IMR-90 (cell line): ENCODE data around the gene NUBPL. TPM values are rescaled to one million over a fixed set of nuclear protein-coding genes. Genes with fewer than 3 reads are reported as not detected.

Experiments
- ATAC-seq: fragments of 200-7000 bp; cut with Tn5 transposase; 2 replicates; pipeline ENCODE4 v1.9.1; 2020; ENCODE audit warnings: low read depth, mild to moderate bottlenecking, moderate library complexity
- BruUV-seq: library from RNA; stranded (reverse); fragments of 400-500 nt; replicated peaks from 2 replicates; lab custom pipeline; 2021; lab: Mats Ljungman, UMichigan
- CTCF ChIA-PET: fragments of 300-600 bp; formaldehyde crosslinking; extraction: SDS; loops from one replicate; lab custom pipeline; 2021; ENCODE audit warnings: antibody characterized with exemption; lab: Yijun Ruan, JAX
- POLR2A ChIA-PET: fragments of 300-600 bp; sonication (Branson Sonifier 250); formaldehyde crosslinking; loops from one replicate; lab custom pipeline; 2022; ENCODE audit warnings: antibody characterized with exemption; ENCODE audit not compliant: unreplicated experiment; lab: Charles Lee
- DNase-seq: peaks from one replicate; pipeline ENCODE4 v3.0.0; 2013
- H2AFZ ChIP-seq: replicated peaks from 2 replicates; pipeline ENCODE3; 2013; ENCODE audit warnings: low read length, mild to moderate bottlenecking; ENCODE audit not compliant: poor library complexity
- H2AK5ac ChIP-seq: 2 replicates; pipeline ENCODE4 v1.6.1; 2013; ENCODE audit warnings: low read depth, low read length, inconsistent platforms
- H2AK9ac ChIP-seq: replicated peaks from 2 replicates; pipeline ENCODE3; 2013; ENCODE audit warnings: mild to moderate bottlenecking, low read depth, low read length, moderate library complexity; ENCODE audit not compliant: poor library complexity
- H2BK120ac ChIP-seq: 2 replicates; pipeline ENCODE4 v1.6.1; 2013; ENCODE audit warnings: low read depth, low read length, inconsistent platforms
- H2BK15ac ChIP-seq: 3 replicates; pipeline ENCODE4 v1.6.1; 2013; ENCODE audit warnings: low read depth, low read length, inconsistent platforms
- H2BK20ac ChIP-seq: 2 replicates; pipeline ENCODE4 v1.6.1; 2013; ENCODE audit warnings: low read depth, mild to moderate bottlenecking, inconsistent platforms, low read length, moderate library complexity
- H2BK5ac ChIP-seq: 2 replicates; pipeline ENCODE4 v1.6.1; 2013; ENCODE audit warnings: mild to moderate bottlenecking, low read depth, low read length, inconsistent platforms; ENCODE audit not compliant: poor library complexity, severe bottlenecking
- H3K14ac ChIP-seq: replicated peaks from 2 replicates; pipeline ENCODE4 v1.6.1; 2013; ENCODE audit warnings: low read depth, low read length, inconsistent platforms
- H3K18ac ChIP-seq: 2 replicates; pipeline ENCODE4 v1.6.1; 2013; ENCODE audit warnings: low read depth, low read length, control low read depth
- H3K23ac ChIP-seq: 2 replicates; pipeline ENCODE4 v1.6.1; 2013; ENCODE audit warnings: low read depth, low read length, inconsistent platforms
- H3K27ac ChIP-seq: 2 replicates; pipeline ENCODE4 v1.5.1; 2013; ENCODE audit warnings: mild to moderate bottlenecking, control low read depth, low read length; ENCODE audit not compliant: insufficient read depth
- H3K27me3 ChIP-seq: 2 replicates; pipeline ENCODE4 v1.6.1; 2013; ENCODE audit warnings: low read length; ENCODE audit not compliant: control insufficient read depth, insufficient read depth
- H3K36me3 ChIP-seq: 2 replicates; pipeline ENCODE4 v1.6.1; 2013; ENCODE audit warnings: low read length, mixed read lengths; ENCODE audit not compliant: control insufficient read depth, insufficient read depth
- H3K4ac ChIP-seq: 2 replicates; pipeline ENCODE4 v1.6.1; 2013; ENCODE audit warnings: low read depth, low read length, inconsistent platforms
- H3K4me1 ChIP-seq: 2 replicates; pipeline ENCODE4 v1.6.1; 2013; ENCODE audit warnings: low read length, mixed read lengths; ENCODE audit not compliant: control insufficient read depth, insufficient read depth
- H3K4me2 ChIP-seq: 2 replicates; pipeline ENCODE4 v1.6.1; 2013; ENCODE audit warnings: low read depth, mild to moderate bottlenecking, control low read depth, low read length, moderate library complexity
- H3K4me3 ChIP-seq: 2 replicates; pipeline ENCODE4 v1.5.1; 2013; ENCODE audit warnings: low read depth, mild to moderate bottlenecking, control low read depth, low read length, moderate library complexity; ENCODE audit not compliant: insufficient read depth
- H3K56ac ChIP-seq: 2 replicates; pipeline ENCODE4 v1.6.1; 2013; ENCODE audit warnings: low read length, inconsistent platforms; ENCODE audit not compliant: insufficient read depth; ENCODE audit errors: extremely low read depth
- H3K79me1 ChIP-seq, 2 experiments: 2 replicates each; pipeline ENCODE4 v1.6.1; 2013; ENCODE audit warnings: low read length in 2 of 2, inconsistent platforms in 1 of 2, low read depth in 1 of 2
- H3K9ac ChIP-seq: 2 replicates; pipeline ENCODE4 v1.6.1; 2013; ENCODE audit warnings: low read depth, low read length, control low read depth
- H3K9me1 ChIP-seq: 2 replicates; pipeline ENCODE4 v1.6.1; 2013; ENCODE audit warnings: low read length, inconsistent platforms; ENCODE audit not compliant: insufficient read depth
- H3K9me3 ChIP-seq: 2 replicates; pipeline ENCODE4 v1.6.1; 2013; ENCODE audit warnings: low read length; ENCODE audit not compliant: control insufficient read depth, insufficient read depth
- H4K20me1 ChIP-seq: 2 replicates; pipeline ENCODE4 v1.6.1; 2013; ENCODE audit warnings: low read length, inconsistent platforms; ENCODE audit not compliant: insufficient read depth
- H4K5ac ChIP-seq: 2 replicates; pipeline ENCODE4 v1.6.1; 2013; ENCODE audit warnings: mild to moderate bottlenecking, low read depth, low read length, control low read depth
- H4K8ac ChIP-seq, 2 experiments: 2 replicates each; pipeline ENCODE4 v1.6.1; 2013; ENCODE audit warnings: low read depth in 2 of 2, low read length in 2 of 2, control low read depth in 1 of 2, inconsistent platforms in 1 of 2
- H4K91ac ChIP-seq: 2 replicates; pipeline ENCODE4 v1.6.1; 2013; ENCODE audit warnings: low read depth, low read length, inconsistent platforms; ENCODE audit not compliant: insufficient read depth
- BHLHE40 ChIP-seq: fragments of 150-350 bp; IDR thresholded peaks from 2 replicates; pipeline ENCODE4 v1.6.1; 2016; ENCODE audit warnings: mild to moderate bottlenecking, low read depth, low read length
- FOS ChIP-seq: fragments of 150-350 bp; IDR thresholded peaks from 2 replicates; pipeline ENCODE4 v1.6.1; 2016; ENCODE audit warnings: low read depth, low read length
- WGBS, 2 experiments: methylation state at CpG; one replicate each; pipeline versions ENCODE4 v1.1.5 to v1.1.7; 2013; ENCODE audit warnings: missing lambda C conversion rate in 2 of 2; ENCODE audit not compliant: insufficient read length in 1 of 2; ENCODE audit errors: extremely low coverage in 2 of 2; 5-methylcytosine and 5-hydroxymethylcytosine counted together
- dilution Hi-C: fragments of 300-500 bp; cut with HindIII; formaldehyde crosslinking; loops from one replicate; pipeline ENCODE4 v1.14.3; 2018; ENCODE audit warnings: low sequenced_read_pairs; ENCODE audit not compliant: unreplicated experiment
- in situ Hi-C: fragments of 300-500 bp; cut with MboI; formaldehyde crosslinking; loops from 3 replicates; pipeline ENCODE4 v1.14.3; 2019; ENCODE audit warnings: low sequenced_read_pairs, inconsistent platforms, mixed read lengths
- intact Hi-C: fragments of 100-400 bp; cut with micrococcal nuclease; formaldehyde crosslinking; loops from 2 replicates; pipeline ENCODE4 v1.10.0; 2022
- polyA plus RNA-seq, 3 experiments: library from polyadenylated mRNA; depleted of rRNA; stranded (reverse); fragments of >200 nt; gene quantifications; 2 replicates each; pipeline ENCODE4 v1.2.3, GENCODE V29; 2012; ENCODE audit warnings: low replicate concordance in 1 of 3
- total RNA-seq: library from RNA; depleted of rRNA; stranded (reverse); fragments of >200 nt; gene quantifications from 2 replicates; pipeline ENCODE4 v1.2.3, GENCODE V29; 2012

Gene NUBPL
- total and polyA plus RNA-seq, 2 of the 4 experiments (the other 2 are of a cell fraction) = 5.4 to 11.5 TPM

- Histone ChIP-seq H3K14ac (no peak overlapping the region), H2BK20ac (no peak overlapping the region), H3K27ac (no peak overlapping the region), H3K4ac (no peak overlapping the region), H3K18ac (no peak overlapping the region), H3K4me2 (no peak overlapping the region; the same call in 1 of the 2 replicates), H3K4me1 (0 out of 2 replicates have a peak, but pooled peaks cover 2% of the 10 kb centered on the region), H3K23ac (no peak overlapping the region), H2BK15ac (no peak overlapping the region), H3K56ac (no peak overlapping the region), H4K5ac (no peak overlapping the region), H3K9me3 (no peaks in the 10 kb centered on the region), H2AFZ (no peak overlapping the region), H2BK120ac (no peak overlapping the region), H4K8ac (no peak overlapping the region), H3K36me3 (no peaks in the 10 kb centered on the region), H3K9me1 (no peaks in the 10 kb centered on the region; the same call in 1 of the 2 replicates), H3K79me1 (no peaks in the 10 kb centered on the region), H3K9ac (no peak overlapping the region), H2AK9ac (no peak overlapping the region), H2BK5ac (no peak overlapping the region), H4K91ac (no peak overlapping the region), H2AK5ac (no peak overlapping the region), H4K20me1 (no peaks in the 10 kb centered on the region), H3K27me3 (no peaks in the 10 kb centered on the region), H3K4me3 (no peak overlapping the region)
- TF ChIP-seq BHLHE40 (0 out of 2 replicates have a peak, but pooled peaks have one; percentile 10), FOS (no peak)
- ChIA-PET CTCF (no interaction called here), POLR2A (no interaction called here)
- intact Hi-C loops (no loop called here), in situ Hi-C loops (no loop called here), dilution Hi-C loops (no loop called here)
- BruUV-seq = no TSS peak
- ATAC-seq (peak; percentile 76), DNase-seq (peak; percentile 68)
- WGBS, 2 experiments = no CpG with 5 or more reads among the region's 1 CpG
Observed at GRCh38 chr14:31582286-31582691, 21.1 kb downstream of the NUBPL start.
